GM21737 (cell line): Measurements from ENCODE around the gene LARGE2.
"Not testable (repeated sequence)": the region's sequence is repeated elsewhere in the genome, so short reads cannot be mapped to it uniquely, and the experiment has no call there.

Experiments
- ATAC-seq: cut with Tn5 transposase; IDR thresholded peaks from one replicate; pipeline ENCODE4 v1.9.1; 2021; ENCODE audit warnings: mild to moderate bottlenecking, moderate library complexity; ENCODE audit not compliant: unreplicated experiment

LARGE2 gene

GRCh38 chr11:45895553-45896259 is 26.8 kb upstream of the LARGE2 start:
- ATAC-seq: no peak

GRCh38 chr11:45896422-45896984 is 26.0 kb upstream of the LARGE2 start:
- no peak for ATAC-seq

GRCh38 chr11:45897556-45897955 is 24.9 kb upstream of the LARGE2 start:
- ATAC-seq: no peak

- no peak for ATAC-seq
These were observed 23.4 kb upstream of the LARGE2 start for GRCh38 chr11:45899086-45899447.

- no peak for ATAC-seq
These were observed 22.8 kb upstream of the LARGE2 start for GRCh38 chr11:45899448-45900174.

GRCh38 chr11:45900175-45900800 is 22.2 kb upstream of the LARGE2 start:
- ATAC-seq: not testable (repeated sequence)

- no peak for ATAC-seq
These were observed 21.4 kb upstream of the LARGE2 start for GRCh38 chr11:45900916-45901617.

- no peak for ATAC-seq
These were observed 20.8 kb upstream of the LARGE2 start for GRCh38 chr11:45901626-45902025.

GRCh38 chr11:45902452-45903380 is 19.7 kb upstream of the LARGE2 start:
- ATAC-seq: no peak

GRCh38 chr11:45904309-45904915 is 18.0 kb upstream of the LARGE2 start:
- ATAC-seq: no peak

- ATAC-seq: no peak
These were observed 17.4 kb upstream of the LARGE2 start for GRCh38 chr11:45905095-45905494.

GRCh38 chr11:45905576-45905975 is 16.9 kb upstream of the LARGE2 start:
- not testable (repeated sequence) for ATAC-seq

- no peak for ATAC-seq
These were observed 16.3 kb upstream of the LARGE2 start for GRCh38 chr11:45906096-45906682.

- no peak for ATAC-seq
These were observed 15.4 kb upstream of the LARGE2 start, which contains the start of gene FREY1 for GRCh38 chr11:45906965-45907611. Gene FREY1 (minus strand): TSS chr11:45907271. CDS start chr11:45907245, 26 bp downstream.

GRCh38 chr11:45907911-45908370 is 14.5 kb upstream of the LARGE2 start:
- no peak for ATAC-seq

- ATAC-seq: no peak
These were observed 12.6 kb upstream of the LARGE2 start for GRCh38 chr11:45909594-45910475.

- ATAC-seq: no peak
These were observed 11.8 kb upstream of the LARGE2 start for GRCh38 chr11:45910623-45911022.
